ENCODE measurements around the gene EEFSEC.

Gene EEFSEC

DNA sequence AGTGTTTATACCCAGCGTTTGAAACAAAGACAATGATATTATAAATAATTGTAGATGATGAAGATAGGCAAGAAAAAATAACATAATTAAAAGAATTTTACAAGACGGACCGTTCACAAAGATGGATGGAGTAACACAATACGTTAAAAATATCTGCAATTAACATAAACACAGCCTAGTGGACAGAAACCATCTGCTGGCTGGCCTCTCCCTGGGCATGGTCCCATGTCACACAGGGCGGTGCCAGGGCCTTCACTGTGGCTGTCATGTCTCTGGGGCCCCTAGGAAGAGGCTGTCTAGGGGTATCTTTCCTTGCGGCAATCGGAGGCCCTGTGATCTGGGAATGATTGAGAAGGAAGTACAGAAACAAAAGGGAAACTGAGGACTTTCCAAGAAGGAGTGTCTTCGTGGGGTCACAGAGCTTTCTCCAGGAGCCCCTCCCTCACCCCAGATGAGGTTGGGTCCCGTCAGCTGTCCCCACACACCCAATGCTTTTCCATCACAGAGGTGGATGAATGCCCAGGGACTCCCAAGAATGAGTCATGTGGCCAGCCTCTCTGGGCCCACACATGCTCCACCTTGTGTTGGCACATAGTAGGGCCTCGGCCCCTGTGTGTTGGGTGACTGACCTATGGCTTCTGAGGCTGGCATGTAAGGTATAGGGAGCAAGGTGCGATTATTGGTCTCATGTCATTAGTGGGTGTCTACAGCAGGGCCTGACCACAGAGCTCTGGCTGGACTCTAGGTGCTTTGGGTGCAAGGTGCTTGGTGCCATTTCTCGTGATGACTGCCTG lies 226.3 kb downstream of the EEFSEC start:
- FAIRE-seq, result no peak
- TF ChIP-seq POLR2AphosphoS5 (IDR thresholded peaks at IDR 0.05; ENCODE audit: low read depth, low read length) (no peak), POLR2A (IDR thresholded peaks at IDR 0.05; ENCODE audit: low read depth, low read length) (no peak), TAF1 (IDR thresholded peaks at IDR 0.05; ENCODE audit: borderline replicate concordance, low read depth, low read length) (no peak)

DNA sequence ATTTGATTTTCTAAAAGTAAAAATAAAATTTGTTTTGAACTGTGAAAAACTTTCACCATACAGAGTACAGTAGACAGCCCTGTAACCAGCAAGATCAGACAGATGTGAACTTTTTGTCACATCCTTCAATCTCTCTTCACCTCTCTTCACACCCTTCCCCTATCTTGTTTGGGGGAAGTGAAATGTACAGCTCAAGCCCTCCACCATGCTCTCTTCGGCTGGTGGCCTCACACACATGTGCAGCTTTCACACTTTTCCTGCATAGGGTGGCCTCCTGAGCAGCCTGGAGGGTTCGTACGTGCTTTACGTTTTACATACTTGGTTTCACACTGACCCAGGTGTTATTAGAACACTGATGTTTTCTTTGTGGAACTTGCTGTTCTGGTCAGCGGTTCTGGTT lies 227.0 kb downstream of the EEFSEC start:
- no peak for TF ChIP-seq TAF1 (IDR thresholded peaks at IDR 0.05; ENCODE audit: borderline replicate concordance, low read depth, low read length)
- FAIRE-seq, result no peak

More for the DNA sequence above, 226.3 kb downstream of the EEFSEC start:
- DNase-seq (ENCODE audit: insufficient read length), result no peak

DNA sequence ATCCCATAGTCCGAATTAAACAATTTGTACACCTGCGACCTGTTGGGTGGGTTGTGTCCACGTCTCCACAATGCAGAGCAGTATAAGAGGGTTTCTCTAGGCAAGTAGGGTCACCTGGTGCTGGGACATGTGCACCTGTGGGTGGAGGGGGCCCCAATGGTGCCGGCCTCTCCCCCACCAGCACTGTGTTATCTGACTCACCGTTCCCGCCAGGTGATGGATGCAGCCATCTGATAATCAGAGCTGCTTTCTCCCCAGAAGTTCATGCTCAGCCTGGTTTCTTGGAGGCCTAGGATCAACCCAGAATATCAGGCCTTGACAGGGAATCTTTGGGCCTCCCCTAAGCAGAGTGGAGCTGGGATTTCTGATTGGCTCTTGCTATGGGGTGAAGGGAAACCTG lies 227.4 kb downstream of the EEFSEC start:
- DNase-seq (ENCODE audit: insufficient read length) (no peak), FAIRE-seq (no peak)
- TF ChIP-seq POLR2AphosphoS5 (IDR thresholded peaks at IDR 0.05; ENCODE audit: low read depth, low read length) (no peak), POLR2A (IDR thresholded peaks at IDR 0.05; ENCODE audit: low read depth, low read length) (no peak), TAF1 (IDR thresholded peaks at IDR 0.05; ENCODE audit: borderline replicate concordance, low read depth, low read length) (no peak)

More for the DNA sequence above, 227.0 kb downstream of the EEFSEC start:
- DNase-seq (ENCODE audit: insufficient read length), result no peak

DNA sequence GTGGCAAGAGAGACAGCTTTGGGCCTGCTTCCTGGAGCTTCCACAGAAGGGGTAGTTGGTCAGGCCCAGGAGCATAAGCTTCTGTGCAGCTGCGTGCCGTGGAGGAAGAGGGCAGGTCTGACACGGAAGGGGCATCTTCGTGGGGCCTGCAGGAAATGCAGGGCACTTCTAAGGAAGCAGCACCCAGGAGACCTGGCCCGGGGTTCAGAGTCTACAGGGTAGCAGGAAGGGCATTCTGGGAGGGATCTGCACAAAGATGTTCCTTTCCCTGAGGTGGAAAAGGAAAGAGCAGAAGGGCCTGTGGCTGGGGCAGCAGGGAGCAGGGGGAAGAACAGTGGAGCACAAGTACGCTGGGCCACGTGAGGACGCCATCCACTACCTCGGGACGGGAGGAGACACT lies 228.3 kb downstream of the EEFSEC start:
- DNase-seq (ENCODE audit: insufficient read length), result no peak
- no peak for TF ChIP-seq POLR2AphosphoS5 (IDR thresholded peaks at IDR 0.05; ENCODE audit: low read depth, low read length)
- TF ChIP-seq TAF1 (IDR thresholded peaks at IDR 0.05; ENCODE audit: borderline replicate concordance, low read depth, low read length), result no peak
- no peak for TF ChIP-seq POLR2A (IDR thresholded peaks at IDR 0.05; ENCODE audit: low read depth, low read length)

DNA sequence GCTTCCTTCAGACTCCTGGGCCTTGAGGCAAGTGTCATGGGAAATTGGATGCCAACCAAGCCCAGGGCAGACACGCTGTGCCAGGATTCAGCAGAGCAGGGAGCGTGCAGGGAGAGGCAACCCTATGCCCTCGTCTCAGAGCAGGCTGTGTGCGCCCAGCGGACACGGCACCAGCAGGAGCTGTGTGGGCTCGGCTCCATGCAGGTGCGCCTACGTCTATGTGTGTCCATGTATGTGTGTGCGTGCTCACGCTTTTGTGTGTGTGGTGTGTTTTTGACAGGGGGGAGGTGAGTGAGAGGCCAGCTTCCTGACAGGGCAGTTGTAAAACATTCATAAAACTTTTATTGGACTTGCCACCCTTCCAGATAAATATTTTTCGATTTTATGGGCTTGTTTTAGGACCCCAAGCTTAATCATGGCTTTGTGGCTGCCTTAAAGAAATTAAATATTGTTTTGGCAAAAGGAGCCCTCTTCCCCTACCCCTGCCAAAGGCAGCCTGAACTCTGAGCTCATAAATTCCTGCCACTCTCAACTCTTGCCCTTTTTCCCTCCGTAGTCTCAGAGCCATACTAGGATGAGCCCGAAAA lies 229.0 kb downstream of the EEFSEC start:
- no peak for DNase-seq (ENCODE audit: insufficient read length)
- FAIRE-seq, result no peak
- TF ChIP-seq POLR2A (IDR thresholded peaks at IDR 0.05; ENCODE audit: low read depth, low read length) (no peak), POLR2AphosphoS5 (IDR thresholded peaks at IDR 0.05; ENCODE audit: low read depth, low read length) (no peak), TAF1 (IDR thresholded peaks at IDR 0.05; ENCODE audit: borderline replicate concordance, low read depth, low read length) (no peak)

More for the DNA sequence above, 228.3 kb downstream of the EEFSEC start:
- FAIRE-seq, result no peak

DNA sequence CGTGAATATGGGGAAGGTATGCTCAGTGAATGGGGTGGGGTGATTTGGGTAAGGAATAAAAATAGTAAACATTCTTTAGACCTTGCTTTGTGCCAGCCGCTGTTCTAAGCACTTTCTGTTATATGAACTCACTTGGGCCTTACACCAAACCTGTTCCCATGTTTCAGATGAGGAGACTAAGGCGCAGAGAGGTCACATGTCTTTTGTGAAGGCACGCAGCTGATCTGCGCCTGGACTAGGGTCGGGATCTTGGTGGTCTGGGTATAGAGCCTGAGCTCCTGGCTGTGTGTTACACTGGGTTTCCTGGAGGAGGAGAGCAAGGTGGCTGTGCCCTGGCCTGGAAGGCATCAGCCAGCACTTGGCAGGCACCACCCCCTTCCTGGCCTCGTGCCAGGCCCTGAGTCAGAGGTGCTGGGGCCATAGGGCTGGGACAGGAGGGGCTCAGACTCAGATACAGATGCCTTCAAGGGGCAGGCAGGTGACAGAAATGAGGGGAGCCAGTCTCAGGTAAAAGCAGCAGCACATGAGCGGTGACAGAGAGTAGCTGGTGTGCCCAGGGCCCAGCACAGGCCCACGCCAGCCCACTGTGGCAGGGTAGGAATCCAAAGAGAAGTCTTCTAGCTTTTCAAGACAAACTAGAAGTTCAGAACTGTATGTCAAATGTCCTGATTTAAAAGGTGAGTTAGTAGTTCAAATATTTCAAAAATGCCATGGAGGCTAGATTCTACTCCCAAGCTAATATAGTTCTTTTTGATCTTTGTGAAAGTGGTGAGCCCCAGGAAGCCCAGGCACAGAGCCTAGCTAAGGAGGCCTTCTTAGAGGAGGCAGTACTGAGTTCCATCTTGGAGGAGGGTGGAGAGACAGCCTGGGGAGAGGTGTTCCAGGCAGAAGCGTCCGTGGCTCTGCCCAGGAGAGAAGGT lies 230.3 kb downstream of the EEFSEC start:
- DNase-seq (ENCODE audit: insufficient read length), result no peak
- no peak for FAIRE-seq
- no peak for TF ChIP-seq POLR2AphosphoS5 (IDR thresholded peaks at IDR 0.05; ENCODE audit: low read depth, low read length)
- TF ChIP-seq POLR2A (IDR thresholded peaks at IDR 0.05; ENCODE audit: low read depth, low read length), result no peak
- no peak for TF ChIP-seq TAF1 (IDR thresholded peaks at IDR 0.05; ENCODE audit: borderline replicate concordance, low read depth, low read length)

DNA sequence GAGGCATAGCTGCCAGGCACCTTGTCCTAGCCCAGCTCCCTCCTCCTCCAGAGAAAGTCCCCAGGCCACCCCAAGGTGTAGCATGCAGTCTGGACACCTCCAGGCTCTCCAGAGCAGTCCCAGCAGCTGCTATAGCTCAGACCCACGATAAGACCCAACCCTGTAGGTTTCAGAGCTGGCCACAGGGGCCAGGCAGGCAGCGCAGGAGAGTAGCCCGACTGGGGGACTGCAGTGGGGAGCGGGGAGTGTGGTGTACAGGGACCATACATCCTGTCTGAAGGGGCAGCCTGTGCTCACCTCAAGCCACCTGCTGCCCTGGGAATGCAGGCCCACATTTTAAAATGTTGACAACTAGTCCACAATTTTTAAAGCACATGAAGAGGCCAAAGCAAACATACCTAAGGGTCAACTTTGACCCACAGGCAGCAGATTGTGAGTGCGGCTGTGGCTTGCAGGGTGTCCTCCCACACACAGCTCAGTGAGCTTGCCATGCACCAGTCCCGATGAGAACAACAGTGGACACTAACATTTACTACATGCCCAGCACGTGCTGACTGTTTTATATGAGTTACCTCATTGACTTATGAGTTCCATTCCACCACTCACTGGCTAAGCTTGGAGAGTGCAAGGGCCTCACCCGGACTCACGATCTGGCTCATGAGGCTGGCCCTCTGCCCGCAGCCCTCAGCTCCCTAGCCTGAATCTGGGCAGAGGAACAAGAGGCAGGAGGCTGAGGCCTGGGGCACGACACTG lies 232.0 kb downstream of the EEFSEC start:
- no peak for TF ChIP-seq POLR2AphosphoS5 (IDR thresholded peaks at IDR 0.05; ENCODE audit: low read depth, low read length)
- TF ChIP-seq TAF1 (IDR thresholded peaks at IDR 0.05; ENCODE audit: borderline replicate concordance, low read depth, low read length), result no peak
- TF ChIP-seq POLR2A (IDR thresholded peaks at IDR 0.05; ENCODE audit: low read depth, low read length), result no peak

DNA sequence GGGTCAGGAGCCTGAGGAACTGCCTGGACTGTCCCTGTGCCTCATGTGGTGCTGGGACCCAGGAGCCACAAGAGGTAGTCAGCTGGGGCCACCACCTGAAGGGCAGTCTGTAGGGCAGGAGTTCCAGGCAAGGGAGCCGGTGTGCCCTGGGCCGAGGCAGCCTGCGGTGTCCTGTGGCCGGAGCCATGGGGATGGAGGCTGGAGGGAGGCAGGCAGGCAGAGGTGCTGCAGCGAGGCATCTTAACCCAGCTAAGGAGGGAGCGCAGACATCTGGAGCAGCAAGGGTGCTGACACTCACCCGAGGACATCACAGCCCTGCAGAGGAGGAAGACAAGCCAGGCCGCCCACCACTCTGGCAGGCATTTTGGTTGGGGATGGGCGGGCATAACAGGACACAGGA lies 235.7 kb downstream of the EEFSEC start:
- no peak for FAIRE-seq
- TF ChIP-seq POLR2A (IDR thresholded peaks at IDR 0.05; ENCODE audit: low read depth, low read length), result no peak
- no peak for TF ChIP-seq POLR2AphosphoS5 (IDR thresholded peaks at IDR 0.05; ENCODE audit: low read depth, low read length)
- DNase-seq (ENCODE audit: insufficient read length), result no peak

More for the DNA sequence above, 232.0 kb downstream of the EEFSEC start:
- no peak for DNase-seq (ENCODE audit: insufficient read length)
- no peak for FAIRE-seq

DNA sequence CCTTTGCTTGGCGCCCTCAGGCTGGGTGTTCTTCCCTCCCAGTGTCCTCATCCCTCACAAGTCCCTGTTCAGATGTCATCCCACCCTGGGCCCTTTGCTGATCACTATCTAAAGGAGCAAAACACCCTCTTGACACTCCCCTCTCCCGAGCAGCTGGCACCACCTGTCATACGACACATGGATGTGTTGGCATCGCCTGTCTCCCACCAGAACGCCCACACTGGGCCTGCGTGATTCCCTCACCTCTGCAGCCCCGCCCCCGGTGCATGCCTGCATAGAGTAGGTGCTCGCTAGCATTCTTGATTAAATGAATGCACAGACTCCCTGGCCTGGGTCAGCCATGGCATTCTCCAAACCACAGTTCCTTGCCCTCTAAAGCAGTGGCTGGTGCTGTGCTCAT lies 237.6 kb downstream of the EEFSEC start:
- TF ChIP-seq POLR2AphosphoS5 (IDR thresholded peaks at IDR 0.05; ENCODE audit: low read depth, low read length), result no peak
- no peak for TF ChIP-seq TAF1 (IDR thresholded peaks at IDR 0.05; ENCODE audit: borderline replicate concordance, low read depth, low read length)
- no peak for TF ChIP-seq POLR2A (IDR thresholded peaks at IDR 0.05; ENCODE audit: low read depth, low read length)
- DNase-seq (ENCODE audit: insufficient read length), result no peak
- no peak for FAIRE-seq

DNA sequence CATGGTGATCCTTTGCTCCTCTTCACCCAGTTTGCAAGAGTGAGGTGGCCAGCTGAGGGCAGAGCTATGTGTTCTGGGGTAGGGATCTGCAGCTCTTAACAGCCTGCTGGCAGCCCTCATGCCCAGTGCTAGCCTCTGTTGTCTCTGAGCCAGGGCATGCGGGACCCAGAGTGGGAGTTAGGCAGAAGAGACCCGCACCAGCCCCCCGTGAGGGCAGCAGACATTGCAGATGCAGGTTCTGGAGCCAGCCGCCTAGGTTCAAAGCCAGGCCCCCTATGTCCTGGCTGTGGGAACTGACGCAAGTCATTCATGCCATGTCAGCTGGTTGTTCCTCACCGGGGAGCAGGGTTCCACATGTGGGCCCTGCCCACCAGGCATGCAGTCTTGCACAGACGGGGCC lies 238.7 kb downstream of the EEFSEC start:
- no peak for FAIRE-seq
- no peak for TF ChIP-seq TAF1 (IDR thresholded peaks at IDR 0.05; ENCODE audit: borderline replicate concordance, low read depth, low read length)
- no peak for TF ChIP-seq POLR2AphosphoS5 (IDR thresholded peaks at IDR 0.05; ENCODE audit: low read depth, low read length)
- no peak for TF ChIP-seq POLR2A (IDR thresholded peaks at IDR 0.05; ENCODE audit: low read depth, low read length)

More for the DNA sequence above, 238.7 kb downstream of the EEFSEC start:
- no peak for DNase-seq (ENCODE audit: insufficient read length)

Measured in GM12892 (cell line).